DND-41 (cell line): ENCODE data around the gene TBL1XR1.
"Not testable (repeated sequence)": the region's sequence is repeated elsewhere in the genome, so short reads cannot be mapped to it uniquely, and the experiment has no call there.

ENCODE experiments used
- EZH2 ChIP-seq: IDR thresholded peaks from 3 replicates; pipeline ENCODE4 v1.6.1; 2012; ENCODE audit warnings: borderline replicate concordance, low read depth, mild to moderate bottlenecking, moderate library complexity, low read length, inconsistent platforms; ENCODE audit not compliant: severe bottlenecking
- TF ChIP-seq, protein P1 (sequence below): IDR thresholded peaks from 2 replicates; pipeline ENCODE4 v1.5.1; 2012; ENCODE audit warnings: borderline replicate concordance, low read length, moderate library complexity, mild to moderate bottlenecking; ENCODE audit not compliant: poor library complexity, severe bottlenecking; ENCODE audit errors: extremely low read depth

DNA sequence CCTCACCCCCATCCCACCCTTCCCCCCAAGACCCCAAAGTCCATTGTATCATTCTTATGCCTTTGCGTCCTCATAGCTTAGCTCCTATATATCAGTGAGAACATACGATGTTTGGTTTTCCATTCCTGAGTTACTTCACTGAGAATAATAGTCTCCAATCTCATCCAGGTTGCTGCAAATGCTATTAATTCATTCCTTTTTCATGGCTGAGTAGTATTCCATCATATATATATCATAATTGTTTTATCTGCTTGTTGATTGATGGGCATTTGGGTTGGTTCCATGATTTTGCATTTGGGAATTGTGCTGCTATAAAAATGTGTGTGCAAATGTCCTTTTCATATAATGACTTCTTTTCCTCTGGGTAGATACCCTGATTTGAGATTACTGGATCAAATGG lies 197.1 kb downstream of the TBL1XR1 start:
- TF ChIP-seq, protein P1, sequence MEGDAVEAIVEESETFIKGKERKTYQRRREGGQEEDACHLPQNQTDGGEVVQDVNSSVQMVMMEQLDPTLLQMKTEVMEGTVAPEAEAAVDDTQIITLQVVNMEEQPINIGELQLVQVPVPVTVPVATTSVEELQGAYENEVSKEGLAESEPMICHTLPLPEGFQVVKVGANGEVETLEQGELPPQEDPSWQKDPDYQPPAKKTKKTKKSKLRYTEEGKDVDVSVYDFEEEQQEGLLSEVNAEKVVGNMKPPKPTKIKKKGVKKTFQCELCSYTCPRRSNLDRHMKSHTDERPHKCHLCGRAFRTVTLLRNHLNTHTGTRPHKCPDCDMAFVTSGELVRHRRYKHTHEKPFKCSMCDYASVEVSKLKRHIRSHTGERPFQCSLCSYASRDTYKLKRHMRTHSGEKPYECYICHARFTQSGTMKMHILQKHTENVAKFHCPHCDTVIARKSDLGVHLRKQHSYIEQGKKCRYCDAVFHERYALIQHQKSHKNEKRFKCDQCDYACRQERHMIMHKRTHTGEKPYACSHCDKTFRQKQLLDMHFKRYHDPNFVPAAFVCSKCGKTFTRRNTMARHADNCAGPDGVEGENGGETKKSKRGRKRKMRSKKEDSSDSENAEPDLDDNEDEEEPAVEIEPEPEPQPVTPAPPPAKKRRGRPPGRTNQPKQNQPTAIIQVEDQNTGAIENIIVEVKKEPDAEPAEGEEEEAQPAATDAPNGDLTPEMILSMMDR: not testable (repeated sequence)
- not testable (repeated sequence) for TF ChIP-seq EZH2
